NT2/D1 (cell line): ENCODE results near the gene TMEM170B.

Experiments used
- SUZ12 ChIP-seq: IDR thresholded peaks from 2 replicates; pipeline ENCODE4 v1.6.1; 2011; ENCODE audit not compliant: insufficient read length, insufficient read depth; ENCODE audit errors: extremely low read depth
- YY1 ChIP-seq: IDR thresholded peaks from 2 replicates; pipeline ENCODE4 v1.6.1; 2011; ENCODE audit not compliant: insufficient read length, insufficient read depth

DNA sequence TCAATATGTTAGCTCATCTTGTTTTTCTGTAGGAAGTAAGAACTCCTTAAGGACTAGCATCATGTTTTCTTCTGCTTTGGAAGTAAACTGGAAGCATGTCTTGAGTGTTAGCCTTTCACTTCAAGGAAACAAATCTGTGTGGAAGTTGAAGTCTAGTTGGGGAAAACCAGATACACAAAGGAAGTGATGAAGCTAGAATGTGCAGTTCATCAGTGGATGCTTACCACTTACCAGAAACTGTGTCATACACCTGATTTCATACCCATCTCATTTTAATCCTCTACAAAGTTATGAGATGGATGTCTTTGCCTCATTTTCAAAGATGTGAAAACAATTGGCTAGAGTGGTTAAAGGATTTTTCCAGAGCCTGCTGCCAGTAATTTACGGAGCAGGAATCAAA lies 75.8 kb downstream of the TMEM170B start:
- TF ChIP-seq YY1 (no peak), SUZ12 (no peak)
